Endothelial cell of umbilical vein (primary cell): ENCODE measurements around the gene PGS1. TPM values are rescaled to one million over a fixed set of nuclear protein-coding genes. Genes with fewer than 3 reads are reported as not detected.
"Not testable (repeated sequence)": the region's sequence is repeated elsewhere in the genome, so short reads cannot be mapped to it uniquely, and the experiment has no call there.

ENCODE experiments used
- BruUV-seq: library from RNA; stranded (reverse); fragments of 400-500 nt; replicated peaks from 2 replicates; lab custom pipeline; 2021; lab: Mats Ljungman, UMichigan
- CTCF ChIA-PET: fragments of 300-600, 350-600 bp; sonication (Branson Sonifier 250); formaldehyde crosslinking; loops from one replicate; lab custom pipeline; 2021; ENCODE audit warnings: antibody characterized with exemption, inconsistent platforms; lab: Charles Lee
- POLR2A ChIA-PET: fragments of 300-600, 350-600 bp; sonication (Branson Sonifier 250); formaldehyde crosslinking; loops from one replicate; lab custom pipeline; 2021; ENCODE audit warnings: antibody characterized with exemption, inconsistent platforms; lab: Charles Lee
- DNase-seq: peaks from one replicate; pipeline ENCODE4 v3.0.0-alpha.2; 2011; ENCODE audit warnings: low read depth, low spot score
- FAIRE-seq: peaks from 2 replicates; lab custom pipeline; 2011; peaks lifted over from hg19 to GRCh38; lab: Jason Lieb, UNC
- H2AFZ ChIP-seq: 2 replicates; pipeline ENCODE4 v1.6.0; 2012; ENCODE audit warnings: low read depth, low read length, control low read depth, inconsistent platforms
- H3K27ac ChIP-seq: 2 replicates; pipeline ENCODE4 v1.5.1; 2011; ENCODE audit warnings: low read depth, mild to moderate bottlenecking, control low read depth, low read length, moderate library complexity; ENCODE audit not compliant: insufficient read depth
- H3K27me3 ChIP-seq, 2 experiments: 2 replicates each; pipeline versions ENCODE4 v1.6.0 to v1.6.1; 2011; ENCODE audit warnings: low read length in 2 of 2, mixed read lengths in 1 of 2; ENCODE audit not compliant: control insufficient read depth in 2 of 2, insufficient read depth in 2 of 2
- H3K36me3 ChIP-seq, 2 experiments: 2 replicates in 1 of 2; 3 replicates in 1 of 2; pipeline ENCODE4 v1.5.1; 2011; ENCODE audit warnings: low read length in 2 of 2, mild to moderate bottlenecking in 1 of 2, moderate library complexity in 1 of 2; ENCODE audit not compliant: control insufficient read depth in 2 of 2, insufficient read depth in 2 of 2; ENCODE audit errors: extremely low read depth in 1 of 2
- H3K4me1 ChIP-seq: 3 replicates; pipeline ENCODE4 v1.5.1; 2011; ENCODE audit warnings: mild to moderate bottlenecking, low read length; ENCODE audit not compliant: control insufficient read depth, insufficient read depth; ENCODE audit errors: extremely low read depth
- H3K4me2 ChIP-seq: 2 replicates; pipeline ENCODE4 v1.6.1; 2011; ENCODE audit warnings: low read length, control low read depth, mixed read lengths; ENCODE audit not compliant: insufficient read depth
- H3K4me3 ChIP-seq, 3 experiments: fragments of 200-600 bp in 1 of 3; sonication (generic), shearing (Covaris generic) in 1 of 3; replicated peaks in 1 of 3; 2 replicates each; pipeline ENCODE4 v1.5.1; 2011 to 2016; ENCODE audit warnings: control low read depth in 3 of 3, low read length in 3 of 3, mild to moderate bottlenecking in 2 of 3, inconsistent platforms in 1 of 3, low read depth in 1 of 3, moderate library complexity in 1 of 3; ENCODE audit not compliant: insufficient read depth in 1 of 3
- H3K79me2 ChIP-seq: 2 replicates; pipeline ENCODE4 v1.6.0; 2012; ENCODE audit warnings: low read length, inconsistent platforms; ENCODE audit not compliant: control insufficient read depth, insufficient read depth
- H3K9ac ChIP-seq: replicated peaks from 2 replicates; pipeline ENCODE3; 2011; ENCODE audit warnings: low read length, control low read depth; ENCODE audit not compliant: insufficient read depth; ENCODE audit errors: extremely low read depth
- H3K9me1 ChIP-seq: replicated peaks from 3 replicates; pipeline ENCODE4 v1.6.0; 2011; ENCODE audit warnings: mild to moderate bottlenecking, low read length; ENCODE audit not compliant: control insufficient read depth, insufficient read depth; ENCODE audit errors: extremely low read depth
- H3K9me3 ChIP-seq: replicated peaks from 2 replicates; pipeline ENCODE4 v1.5.1; 2012; ENCODE audit warnings: low read length, inconsistent platforms; ENCODE audit not compliant: control insufficient read depth, insufficient read depth
- H4K20me1 ChIP-seq: replicated peaks from 2 replicates; pipeline ENCODE3; 2011; ENCODE audit warnings: mild to moderate bottlenecking, low read length; ENCODE audit not compliant: control insufficient read depth, insufficient read depth; ENCODE audit errors: extremely low read depth
- CTCF ChIP-seq, 2 donors: IDR thresholded peaks; 1 replicate in 1 of 2; 2 replicates in 1 of 2; pipeline ENCODE4 v1.5.1; 2011; ENCODE audit warnings: low read length in 2 of 2, mild to moderate bottlenecking in 2 of 2, moderate library complexity in 2 of 2, control low read depth in 1 of 2, inconsistent platforms in 1 of 2, low read depth in 1 of 2; ENCODE audit not compliant: insufficient read depth in 1 of 2; ENCODE audit errors: extremely low read depth in 1 of 2
- EZH2 ChIP-seq: IDR thresholded peaks from 2 replicates; pipeline ENCODE4 v1.6.1; 2012; ENCODE audit warnings: borderline replicate concordance, low read depth, mild to moderate bottlenecking, moderate library complexity, low read length, inconsistent platforms; ENCODE audit not compliant: severe bottlenecking
- dilution Hi-C: fragments of 300-500 bp; cut with MboI; formaldehyde crosslinking; loops from one replicate; pipeline ENCODE4 v1.15.0; 2019; ENCODE audit warnings: low sequenced_read_pairs; ENCODE audit not compliant: extremely low pct_ligation_motif_present
- intact Hi-C: fragments of 100-400 bp; cut with micrococcal nuclease; formaldehyde crosslinking; loops from one replicate; pipeline ENCODE4 v1.10.0; 2022
- polyA plus RNA-seq, 4 experiments: library from polyadenylated mRNA; depleted of rRNA in 3 of 4; stranded (reverse) in 3 of 4; unstranded in 1 of 4; fragments of >200 nt; gene quantifications; 2 replicates each; pipeline versions ENCODE4 v1.2.1 to v1.2.3, GENCODE V29; 2011 to 2012; ENCODE audit warnings: missing spikeins in 1 of 4
- total RNA-seq: library from RNA; stranded (reverse); gene quantifications from 2 replicates; pipeline ENCODE4 v1.2.3, GENCODE V29; 2021

The PGS1 gene
- total and polyA plus RNA-seq, 2 donors (not counting 3 experiments of a cell fraction or from before 2014, with no cell fraction given): 50.8 to 66.0 TPM

- H4K20me1 ChIP-seq, H3K4me2 ChIP-seq, FAIRE-seq, H3K9me3 ChIP-seq, H3K9me1 ChIP-seq, dilution Hi-C loops, H3K27me3 ChIP-seq, H2AFZ ChIP-seq, H3K36me3 ChIP-seq, H3K4me3 ChIP-seq, H3K9ac ChIP-seq, BruUV-seq, intact Hi-C loops, DNase-seq, H3K79me2 ChIP-seq, POLR2A ChIA-PET, H3K27ac ChIP-seq: not testable (repeated sequence)
- CTCF ChIA-PET: interaction anchor here (0.8 kb wide), 1 partner anchor 9 kb away, joined by 3 read pairs; no protein-coding TSS in a partner anchor
- peaks cover 13% of the 10 kb centered on the region for H3K4me1 ChIP-seq
Observed at GRCh38 chr17:78331355-78331754, 47.1 kb upstream of the PGS1 start.

GRCh38 chr17:78332991-78333390, 45.5 kb upstream of the PGS1 start:
- peaks cover 13% of the 10 kb centered on the region for H3K4me1 ChIP-seq
- no peak for TF ChIP-seq EZH2
- no peak for TF ChIP-seq CTCF (IDR thresholded peaks at IDR 0.05; ENCODE audit: extremely low read depth in 1 of 2, insufficient read depth in 1 of 2, low read depth in 1 of 2, low read length in 2 of 2)
- no peak overlapping the region for H3K27ac ChIP-seq
- ChIA-PET CTCF (no interaction called here), POLR2A (interaction anchor here (0.6 kb wide), 1 partner anchor 12 kb away, joined by 5 read pairs; no protein-coding TSS in a partner anchor)
- H3K27me3 ChIP-seq: no peaks in the 10 kb centered on the region
- dilution Hi-C loops (no loop called here), intact Hi-C loops (no loop called here)
- no peak overlapping the region for H3K4me3 ChIP-seq
- H2AFZ ChIP-seq: no peak overlapping the region
- BruUV-seq: no TSS peak
- no peaks in the 10 kb centered on the region for H4K20me1 ChIP-seq
- H3K9me3 ChIP-seq: no peaks in the 10 kb centered on the region
- H3K9me1 ChIP-seq: no peaks in the 10 kb centered on the region
- FAIRE-seq: no peak
- DNase-seq: no peak
- H3K79me2 ChIP-seq: no peaks in the 10 kb centered on the region
- H3K4me2 ChIP-seq: no peak overlapping the region
- no peak overlapping the region for H3K9ac ChIP-seq
- H3K36me3 ChIP-seq: no peaks in the 10 kb centered on the region
